T1000 (cell line): ENCODE results near the gene PLCB4.

Source experiments
- DNase-seq: peaks from one replicate; lab custom pipeline; 2025; ENCODE audit warnings: mixed read lengths; lab: John Stamatoyannopoulos, UW

Gene PLCB4

DNA sequence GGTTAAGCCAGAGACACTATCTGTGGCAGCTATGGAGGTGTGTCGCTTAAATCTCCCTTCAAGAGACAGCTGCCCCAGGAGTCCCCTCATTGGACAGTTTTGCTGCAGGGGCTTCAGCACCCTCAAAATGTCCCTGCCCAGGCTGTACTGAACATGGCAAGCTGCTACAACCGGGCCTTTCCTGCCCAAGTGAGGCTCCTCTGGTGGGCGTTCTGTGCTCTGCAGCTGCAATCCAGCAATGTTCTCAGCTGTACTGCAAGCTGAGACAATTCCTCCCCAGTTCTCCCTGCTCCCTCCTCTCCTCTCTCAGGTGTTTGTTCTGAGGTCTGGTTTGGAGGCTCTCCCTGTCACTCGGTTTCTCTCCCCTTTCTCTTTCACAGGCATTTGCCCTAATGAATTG is 254.7 kb downstream of the PLCB4 start:
- no peak for DNase-seq

GRCh38 chr20:9329355-9330101 is 260.6 kb downstream of the PLCB4 start:
- no peak for DNase-seq

- DNase-seq, result no peak
These were observed 261.3 kb downstream of the PLCB4 start for GRCh38 chr20:9330151-9330550.

GRCh38 chr20:9331707-9332435 is 263.0 kb downstream of the PLCB4 start:
- DNase-seq, result no peak

- no peak for DNase-seq
These were observed 264.0 kb downstream of the PLCB4 start for GRCh38 chr20:9332791-9333479.

- no peak for DNase-seq
These were observed 266.0 kb downstream of the PLCB4 start for GRCh38 chr20:9334866-9335265.

GRCh38 chr20:9338101-9338500 is 269.2 kb downstream of the PLCB4 start:
- DNase-seq, result no peak

DNA sequence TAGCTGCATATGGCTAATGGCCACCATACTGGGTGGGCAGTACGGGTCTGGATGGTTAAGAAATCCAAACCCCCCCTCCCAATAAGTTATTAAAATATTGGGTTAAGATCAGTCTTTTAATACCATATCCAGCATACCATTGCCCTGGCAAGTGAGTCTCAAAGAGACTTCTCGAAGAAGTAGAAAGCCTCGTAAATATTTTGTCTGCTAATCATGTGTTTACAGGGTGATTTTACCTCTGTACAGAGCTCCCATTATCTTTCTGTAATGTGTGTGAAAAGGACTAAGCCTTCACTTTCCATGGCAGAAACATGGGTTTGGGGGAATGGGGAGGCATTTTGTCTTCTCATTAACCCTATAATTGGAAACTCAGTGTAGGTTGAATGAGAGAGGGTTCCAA is 270.8 kb downstream of the PLCB4 start:
- no peak for DNase-seq

DNA sequence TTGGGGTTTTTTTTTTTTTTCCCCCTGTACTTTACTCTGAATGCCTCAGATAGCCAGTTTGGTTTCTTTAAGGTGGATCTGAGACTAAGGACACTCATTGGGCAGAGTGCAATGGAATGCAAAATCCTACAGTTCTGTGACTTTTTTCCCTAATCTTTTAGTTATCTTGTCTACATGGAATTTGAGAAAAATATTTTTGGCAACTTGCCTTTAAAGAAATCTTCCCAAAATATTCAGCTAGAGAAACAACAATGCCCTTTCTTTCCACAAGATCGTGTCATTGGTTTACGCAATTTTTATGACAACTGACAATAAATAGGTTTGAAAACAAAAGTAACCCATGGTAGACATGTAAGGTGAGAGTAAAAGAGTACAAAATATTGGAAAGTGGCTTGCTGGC is 273.8 kb downstream of the PLCB4 start:
- no peak for DNase-seq

DNA sequence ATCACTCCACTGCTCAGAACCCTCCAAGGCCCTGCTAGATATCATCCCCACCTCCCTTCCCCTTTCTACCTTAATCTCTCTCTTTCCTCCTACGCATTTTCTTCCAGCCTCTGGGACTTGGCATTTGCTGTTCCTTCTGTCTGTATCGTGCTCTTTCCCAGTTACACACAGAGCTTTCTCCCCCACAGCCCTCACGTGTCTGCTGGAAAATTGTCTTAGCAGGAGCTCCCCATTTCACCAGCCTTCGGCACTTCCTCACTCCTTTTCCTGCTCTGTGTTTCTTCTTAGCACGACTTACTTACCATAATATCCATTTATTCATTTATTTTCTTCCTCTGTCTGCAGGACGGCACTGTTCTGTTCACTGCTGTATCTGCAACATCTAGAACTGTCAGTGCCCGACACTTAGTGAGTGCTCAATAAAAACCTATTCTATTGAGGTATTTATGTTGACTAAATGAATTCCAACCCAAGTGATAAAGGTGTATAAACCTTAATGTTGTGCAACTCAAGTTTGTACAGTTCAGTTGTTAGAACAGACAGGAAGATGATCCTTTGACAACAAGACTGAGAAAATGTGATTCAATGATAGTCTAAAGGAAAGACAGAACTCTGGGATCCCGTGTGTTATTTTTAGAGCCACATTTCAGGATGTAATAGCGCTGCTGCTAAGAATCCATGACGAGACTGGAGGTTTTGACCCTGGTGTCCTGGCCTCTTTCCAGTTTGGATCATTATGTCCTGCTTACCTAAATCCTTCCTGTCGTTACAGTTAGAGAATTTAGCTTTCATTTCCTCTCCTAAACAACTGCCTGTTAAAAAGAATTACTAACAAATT is 275.4 kb downstream of the PLCB4 start:
- DNase-seq, result no peak

DNA sequence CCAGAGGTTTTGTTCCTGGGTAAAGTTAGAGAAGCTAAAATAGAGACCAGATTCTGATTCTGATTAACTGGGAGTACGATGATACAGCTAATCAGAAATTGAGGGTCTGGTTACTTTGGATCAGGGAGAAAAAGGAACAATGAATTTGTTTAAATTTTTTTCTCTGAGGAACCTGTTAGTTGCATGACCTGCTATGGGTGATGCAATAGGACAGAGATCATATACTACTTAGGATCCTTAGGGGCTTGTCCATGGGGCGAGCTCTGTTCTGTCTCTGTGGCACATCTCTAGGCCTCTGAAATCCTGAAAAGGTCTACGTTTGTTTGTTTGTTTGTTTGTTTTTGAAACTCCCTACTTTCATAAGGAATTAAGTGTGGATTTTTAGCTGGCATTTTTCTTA is 279.4 kb downstream of the PLCB4 start:
- no peak for DNase-seq

DNA sequence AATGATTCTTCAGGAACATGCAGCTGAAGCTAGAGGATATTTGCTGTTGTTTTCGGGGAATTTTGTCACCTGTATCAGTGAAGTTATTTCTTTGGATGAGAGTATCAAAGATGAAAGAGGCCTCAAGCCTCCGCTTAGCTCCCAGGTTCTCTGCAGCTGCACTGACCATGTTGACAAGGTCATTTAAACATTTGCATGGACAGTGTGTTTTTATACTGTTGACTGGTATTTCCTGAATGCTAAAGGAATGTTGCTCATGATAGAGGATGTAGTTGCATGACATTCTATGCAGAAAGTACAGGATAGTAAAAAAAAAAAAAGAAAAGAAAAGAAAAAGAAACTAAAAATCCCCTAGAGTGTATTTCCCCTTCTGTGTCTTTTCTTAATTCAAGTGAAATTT is 279.9 kb downstream of the PLCB4 start:
- no peak for DNase-seq

- no peak for DNase-seq
These were observed 280.4 kb downstream of the PLCB4 start for GRCh38 chr20:9349249-9349648.

- DNase-seq, result no peak
These were observed 283.9 kb downstream of the PLCB4 start for GRCh38 chr20:9352739-9353138.

DNA sequence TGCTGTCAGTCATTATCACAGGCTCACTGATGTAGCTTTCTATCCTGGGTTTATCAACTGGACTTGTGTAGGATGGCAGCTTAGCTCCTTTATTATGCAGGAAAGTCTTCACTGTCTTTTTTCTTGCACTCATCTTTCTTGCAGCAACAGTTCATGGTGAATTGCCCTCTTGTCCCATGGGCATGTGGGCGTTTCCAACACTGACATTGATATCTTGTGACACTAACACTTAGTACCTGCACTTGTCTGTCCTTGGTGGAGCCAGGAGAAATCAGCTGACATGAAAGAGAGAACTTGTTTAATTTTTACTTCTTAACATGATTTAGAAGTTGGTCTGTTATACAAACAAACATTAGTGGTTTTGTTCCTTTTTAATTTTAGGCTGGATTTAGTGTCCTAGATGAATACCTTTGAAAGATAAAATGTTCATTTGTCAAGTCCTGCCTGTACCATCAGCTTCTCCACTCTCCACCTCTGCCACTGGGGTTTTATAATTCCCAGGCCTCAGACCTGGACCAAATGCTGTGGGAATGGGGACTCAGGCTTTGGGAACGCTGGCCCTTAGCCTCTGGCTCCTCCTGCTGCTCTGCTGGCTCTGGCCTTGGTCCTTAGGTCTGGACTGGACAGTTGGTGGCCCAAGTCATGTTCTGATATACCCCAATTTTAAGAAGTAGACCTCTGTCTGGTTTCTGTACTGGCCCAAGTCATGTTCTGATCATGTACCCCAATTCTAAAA is 284.5 kb downstream of the PLCB4 start:
- DNase-seq, result no peak

- no peak for DNase-seq
These were observed 285.0 kb downstream of the PLCB4 start for GRCh38 chr20:9353916-9354276.

GRCh38 chr20:9354579-9354978 is 285.7 kb downstream of the PLCB4 start:
- no peak for DNase-seq

DNA sequence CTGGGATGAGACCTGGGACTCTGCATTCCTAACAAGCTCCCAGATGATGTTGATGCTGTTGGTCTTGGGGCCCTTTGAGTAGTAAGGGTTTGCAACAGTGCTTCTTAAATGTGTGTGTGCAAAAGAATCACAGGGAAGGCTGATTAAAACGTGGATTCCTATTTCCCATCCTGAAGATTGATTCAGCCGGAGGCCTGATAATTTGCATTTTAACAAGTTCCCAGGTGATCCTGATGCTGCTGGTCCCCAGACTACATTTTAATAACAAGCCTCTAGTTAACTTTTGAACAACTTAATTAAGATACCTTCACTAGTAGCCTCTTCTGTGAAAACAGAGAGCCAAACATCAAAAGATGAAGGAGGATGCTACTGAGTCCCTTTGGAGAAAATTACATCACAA is 289.1 kb downstream of the PLCB4 start:
- DNase-seq, result no peak

DNA sequence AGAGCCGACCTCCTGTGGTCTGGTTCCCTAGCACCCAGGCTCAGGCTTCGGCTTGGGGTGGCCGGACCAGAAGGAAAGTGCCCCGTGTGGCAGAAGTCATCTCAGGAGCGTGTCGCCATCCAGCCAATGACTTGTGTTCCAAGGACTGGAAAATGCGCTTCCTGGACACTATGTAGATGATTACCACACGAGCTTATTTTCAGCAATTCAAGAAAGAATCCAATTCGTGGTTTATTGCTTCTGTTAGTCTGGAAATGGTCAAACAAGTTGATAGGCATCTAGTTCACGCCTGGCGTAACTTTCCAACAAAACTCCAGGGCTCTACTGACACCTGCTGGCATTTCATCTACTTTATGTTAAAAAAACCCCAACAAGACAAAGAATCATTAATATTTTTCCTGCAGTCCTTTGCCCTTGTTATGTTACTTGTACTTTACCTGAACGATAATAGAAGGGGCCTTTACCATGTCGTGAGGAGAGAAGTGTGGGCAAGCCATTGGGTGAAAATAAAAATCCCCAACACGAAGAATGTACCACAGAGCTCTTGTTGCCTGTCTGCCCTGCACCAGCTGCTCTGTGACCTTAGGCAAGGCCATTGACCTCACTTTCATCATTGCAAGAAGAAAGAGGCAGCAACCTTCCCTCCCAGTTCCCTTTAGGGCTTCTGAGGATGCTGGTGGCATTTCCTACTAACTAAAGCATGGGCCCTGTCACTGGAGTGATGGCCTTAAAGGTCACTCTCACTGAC is 290.8 kb downstream of the PLCB4 start:
- DNase-seq, result no peak

DNA sequence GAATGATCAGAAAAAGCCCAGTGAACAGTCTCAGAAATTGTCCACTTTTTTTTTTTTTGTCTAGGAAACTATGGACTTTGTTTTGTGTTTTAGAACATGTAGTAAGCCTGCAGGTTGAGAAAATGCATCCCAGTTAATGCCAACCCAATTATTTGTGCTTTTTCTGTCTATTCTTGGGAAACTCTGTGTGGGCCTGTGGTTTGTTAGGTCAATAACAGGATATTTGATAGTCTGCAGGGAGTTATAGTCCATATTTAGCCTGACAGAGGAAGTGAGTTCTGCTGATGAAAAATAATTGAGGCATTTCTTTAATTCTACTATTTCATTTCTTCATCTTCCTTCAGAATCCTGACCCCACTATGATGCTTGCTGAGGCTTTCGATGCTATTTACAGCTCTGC is 291.5 kb downstream of the PLCB4 start:
- DNase-seq, result no peak

DNA sequence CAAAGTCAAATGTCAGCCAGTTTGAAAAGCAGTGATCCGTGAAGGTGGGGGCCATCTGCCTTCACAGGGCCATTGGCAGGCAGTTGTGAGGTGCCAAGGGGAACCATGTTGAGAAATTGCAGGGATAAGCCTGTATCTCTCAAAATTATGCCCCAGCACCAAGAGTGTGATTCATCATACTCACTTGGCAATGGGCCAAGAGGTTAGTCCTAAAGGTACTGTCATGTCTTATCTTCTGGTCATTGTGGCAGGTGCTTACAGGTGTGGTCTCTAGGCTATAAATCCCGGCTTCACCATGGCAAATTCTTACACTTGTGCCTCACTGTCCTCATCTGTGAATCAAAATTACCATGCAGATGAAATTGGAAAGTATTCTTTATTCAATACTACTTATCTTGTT is 294.8 kb downstream of the PLCB4 start:
- DNase-seq, result no peak
